GM12874 (cell line): ENCODE measurements around the gene SBK2.

ENCODE experiments used
- TF ChIP-seq, protein P1 (sequence below): IDR thresholded peaks from 2 replicates; pipeline ENCODE4 v1.5.1; 2011; ENCODE audit warnings: low read depth, mild to moderate bottlenecking, control low read depth, low read length, moderate library complexity; ENCODE audit not compliant: insufficient read depth

The SBK2 gene

DNA sequence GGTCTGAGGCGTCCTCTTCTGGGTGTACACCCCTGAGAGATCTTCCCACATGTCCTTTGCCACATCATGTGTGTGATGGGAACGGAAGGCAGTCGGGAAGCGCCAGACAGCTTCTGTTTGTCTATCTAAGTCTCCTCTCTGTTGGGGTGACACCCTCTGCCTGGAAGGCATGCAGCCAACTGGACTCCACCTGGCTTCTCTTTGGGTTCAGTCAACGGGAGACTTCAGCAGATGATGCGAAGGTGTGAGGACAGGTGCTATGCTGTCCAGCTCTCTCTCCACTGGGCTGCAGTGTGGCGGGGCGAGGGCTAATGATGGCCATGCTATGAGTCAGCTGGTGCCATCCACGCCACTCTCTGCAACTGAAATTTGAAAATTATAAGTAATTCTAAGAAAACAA lies 22.8 kb upstream of the SBK2 start:
- TF ChIP-seq, protein P1, sequence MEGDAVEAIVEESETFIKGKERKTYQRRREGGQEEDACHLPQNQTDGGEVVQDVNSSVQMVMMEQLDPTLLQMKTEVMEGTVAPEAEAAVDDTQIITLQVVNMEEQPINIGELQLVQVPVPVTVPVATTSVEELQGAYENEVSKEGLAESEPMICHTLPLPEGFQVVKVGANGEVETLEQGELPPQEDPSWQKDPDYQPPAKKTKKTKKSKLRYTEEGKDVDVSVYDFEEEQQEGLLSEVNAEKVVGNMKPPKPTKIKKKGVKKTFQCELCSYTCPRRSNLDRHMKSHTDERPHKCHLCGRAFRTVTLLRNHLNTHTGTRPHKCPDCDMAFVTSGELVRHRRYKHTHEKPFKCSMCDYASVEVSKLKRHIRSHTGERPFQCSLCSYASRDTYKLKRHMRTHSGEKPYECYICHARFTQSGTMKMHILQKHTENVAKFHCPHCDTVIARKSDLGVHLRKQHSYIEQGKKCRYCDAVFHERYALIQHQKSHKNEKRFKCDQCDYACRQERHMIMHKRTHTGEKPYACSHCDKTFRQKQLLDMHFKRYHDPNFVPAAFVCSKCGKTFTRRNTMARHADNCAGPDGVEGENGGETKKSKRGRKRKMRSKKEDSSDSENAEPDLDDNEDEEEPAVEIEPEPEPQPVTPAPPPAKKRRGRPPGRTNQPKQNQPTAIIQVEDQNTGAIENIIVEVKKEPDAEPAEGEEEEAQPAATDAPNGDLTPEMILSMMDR = no peak

DNA sequence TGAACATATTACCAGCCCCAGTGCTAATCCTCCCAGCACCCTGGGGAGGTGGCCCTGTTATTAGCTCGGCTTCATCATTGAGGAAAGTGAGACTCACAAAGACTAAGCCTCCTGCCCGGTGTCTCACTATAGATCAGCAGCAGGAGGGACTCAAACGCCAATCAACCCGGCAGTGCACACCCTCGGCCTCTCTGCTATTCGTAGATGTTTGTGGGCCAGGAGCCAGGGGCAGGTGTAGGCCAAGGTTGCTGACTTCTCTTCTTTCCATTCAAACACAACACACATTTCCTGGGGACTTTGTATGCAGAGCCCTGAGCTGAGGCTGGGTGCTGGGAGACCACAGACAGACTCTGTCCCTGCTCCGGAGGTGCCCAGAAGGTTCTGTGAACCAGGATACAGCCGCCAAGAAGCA lies 17.8 kb upstream of the SBK2 start:
- TF ChIP-seq, protein P1 = no peak

DNA sequence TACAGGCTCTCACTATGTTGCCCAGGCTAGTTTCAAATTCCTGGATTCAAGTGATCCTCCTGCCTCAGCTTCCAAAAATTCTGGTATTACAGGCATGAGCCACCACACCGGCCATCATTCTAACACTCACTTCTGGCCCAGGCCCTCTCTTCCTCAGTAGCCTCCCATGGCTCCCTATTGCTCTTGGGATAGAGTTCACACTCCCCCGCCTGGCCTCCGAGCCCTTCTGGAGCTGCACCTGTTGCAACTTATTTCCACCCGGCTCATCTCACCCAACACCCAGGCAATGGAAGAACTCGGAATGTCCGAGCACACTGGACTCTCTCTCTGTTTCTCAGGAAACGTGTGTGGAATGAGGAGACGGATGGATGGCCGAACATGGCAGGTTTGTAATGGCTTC lies 17.4 kb upstream of the SBK2 start:
- TF ChIP-seq, protein P1 = no peak

DNA sequence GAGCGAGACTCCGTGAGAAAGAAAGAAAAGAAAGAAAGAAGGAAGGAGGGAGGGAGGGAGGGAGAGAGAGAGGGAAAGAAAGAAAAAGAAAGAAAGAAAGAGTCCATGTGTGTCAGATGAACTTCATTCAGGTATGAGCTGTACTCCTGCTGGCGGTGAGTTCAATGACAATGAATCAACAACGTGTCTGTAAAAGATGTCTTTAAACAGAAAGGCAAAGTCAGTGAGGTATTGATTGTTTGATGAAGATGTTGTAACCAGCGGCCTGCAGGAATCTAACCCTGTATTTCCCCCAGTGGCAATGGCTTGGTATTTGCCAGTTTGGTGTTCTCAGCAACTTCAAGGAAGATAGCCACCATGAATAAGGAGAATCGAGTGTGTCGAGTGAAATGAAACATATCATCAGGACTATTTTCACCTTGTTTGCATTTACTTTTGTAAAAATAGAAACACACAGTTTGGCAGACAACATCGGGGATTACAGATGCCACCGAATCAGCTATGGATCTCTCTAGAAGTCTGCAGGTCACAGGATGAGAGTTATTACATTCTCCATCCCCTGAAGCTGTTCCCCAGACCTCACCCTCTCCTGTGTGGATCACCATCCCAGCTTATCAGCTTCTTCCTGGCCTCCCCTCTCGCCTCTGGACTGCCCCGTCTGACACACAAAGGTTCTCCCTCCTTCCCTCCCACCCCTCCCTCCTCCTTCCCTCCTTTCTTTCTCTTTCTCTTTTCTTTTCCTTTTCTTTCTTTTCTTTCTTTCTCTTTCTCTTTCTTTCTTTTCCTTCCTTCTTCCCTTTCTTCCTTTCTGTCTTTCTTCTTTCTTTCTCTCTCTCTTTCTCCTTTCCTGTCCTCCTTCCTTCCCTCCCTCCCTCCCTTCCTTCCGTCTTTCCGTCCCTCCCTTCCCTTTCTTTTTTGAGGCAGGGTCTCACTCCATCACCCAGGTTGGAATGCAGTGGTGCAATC lies 16.6 kb upstream of the SBK2 start:
- TF ChIP-seq, protein P1 = no peak

DNA sequence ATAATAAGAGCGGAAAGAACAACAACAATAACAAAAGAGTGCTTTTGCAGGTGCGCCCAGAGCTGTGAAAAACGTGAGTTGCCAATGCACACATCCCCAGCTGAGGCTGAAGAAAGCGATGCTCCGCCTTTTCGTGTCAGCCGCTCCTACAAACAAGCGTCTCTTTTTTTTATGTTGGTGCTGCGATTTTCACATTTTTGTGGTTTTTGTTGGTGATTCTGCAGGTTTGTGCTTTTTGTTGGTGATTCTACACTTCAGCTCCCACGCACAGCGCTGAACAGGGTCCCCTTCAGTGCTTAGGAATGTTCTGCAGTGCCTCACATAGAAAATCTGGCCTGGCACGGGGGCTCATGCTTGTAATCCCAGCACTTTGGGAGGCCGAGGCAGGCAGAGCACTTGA lies 15.7 kb upstream of the SBK2 start:
- TF ChIP-seq, protein P1 = no peak

DNA sequence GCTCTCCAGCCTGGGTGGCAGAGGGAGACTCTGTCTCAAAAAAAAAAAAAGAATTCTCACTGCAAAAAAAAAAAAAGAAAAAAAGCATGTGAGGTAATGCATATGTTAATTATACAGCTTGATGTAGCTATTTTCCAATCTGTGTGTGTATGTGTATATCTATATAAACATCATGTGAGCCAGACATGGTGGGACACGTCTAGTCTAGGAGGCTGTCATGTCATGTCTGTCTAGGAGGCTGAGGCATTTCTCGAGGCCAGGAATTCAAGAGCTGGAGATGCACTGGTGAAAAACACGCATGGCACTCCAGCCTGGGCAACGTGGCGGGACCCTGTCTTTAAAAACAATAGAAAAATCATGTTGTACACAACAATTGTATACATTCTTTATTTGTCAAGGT lies 15.3 kb upstream of the SBK2 start:
- TF ChIP-seq, protein P1 = no peak

DNA sequence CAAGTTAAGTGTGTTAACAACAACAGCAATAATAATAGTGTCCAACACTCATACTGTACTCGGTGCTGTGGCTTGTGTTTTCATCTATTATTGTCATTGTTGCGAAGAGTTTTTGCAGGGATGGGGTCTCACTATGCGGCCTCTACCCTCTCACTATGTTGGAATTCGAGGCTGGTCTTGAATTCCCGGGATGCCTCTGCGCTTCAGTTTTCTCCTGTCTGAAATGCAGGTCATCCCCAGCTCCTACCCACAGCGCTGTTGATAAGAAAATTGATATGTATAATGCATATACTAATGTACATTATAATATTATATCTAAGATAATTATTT lies 13.4 kb upstream of the SBK2 start:
- TF ChIP-seq, protein P1 = no peak
